B cell (primary cell): ENCODE results near the gene SLC1A5. TPM values are rescaled to one million over a fixed set of nuclear protein-coding genes. Genes with fewer than 3 reads are reported as not detected.

Experiments used
- ATAC-seq: fragments of 200-7000 bp; cut with Tn5 transposase; one replicate; pipeline ENCODE4 v1.10.0; 2021; ENCODE audit warnings: low read depth, mild to moderate bottlenecking, moderate number of reproducible peaks, moderate library complexity
- CTCF ChIA-PET: fragments of 350-600 bp; sonication (Branson Sonifier 250); formaldehyde crosslinking; loops from one replicate; lab custom pipeline; 2021; ENCODE audit warnings: antibody characterized with exemption, inconsistent platforms; lab: Charles Lee
- POLR2A ChIA-PET: fragments of 350-600 bp; sonication (Branson Sonifier 250); formaldehyde crosslinking; loops from one replicate; lab custom pipeline; 2021; ENCODE audit warnings: antibody characterized with exemption; lab: Charles Lee
- DNase-seq: peaks from one replicate; pipeline ENCODE4 v3.0.0; 2013
- H2AFZ ChIP-seq: 2 replicates; pipeline ENCODE4 v1.6.1; 2012; ENCODE audit warnings: mild to moderate bottlenecking, low read depth, low read length; ENCODE audit not compliant: insufficient read depth, poor library complexity, severe bottlenecking
- H3K27ac ChIP-seq, 2 donors: 1 replicate in 1 of 2; 2 replicates in 1 of 2; pipeline ENCODE4 v1.5.1; 2012 to 2013; ENCODE audit warnings: low read length in 2 of 2, mild to moderate bottlenecking in 2 of 2, moderate library complexity in 1 of 2
- H3K27me3 ChIP-seq, 4 experiments: fragments of 200-600 bp in 1 of 4; sonication (generic) in 1 of 4; replicated peaks in 1 of 4; 1 replicate in 2 of 4; 2 replicates in 2 of 4; pipeline versions ENCODE4 v1.6.1 to v1.7.0; 2013 to 2016; ENCODE audit warnings: low read length in 3 of 4, mild to moderate bottlenecking in 2 of 4, mixed read lengths in 1 of 4, moderate library complexity in 1 of 4; ENCODE audit not compliant: insufficient read depth in 4 of 4, control insufficient read depth in 3 of 4; ENCODE audit errors: control extremely low read depth in 1 of 4
- H3K36me3 ChIP-seq, 2 experiments: replicated peaks in 1 of 2; 1 replicate in 1 of 2; 2 replicates in 1 of 2; pipeline versions ENCODE4 v1.6.1 to v1.7.1; 2013; ENCODE audit warnings: low read length in 1 of 2; ENCODE audit not compliant: insufficient read depth in 2 of 2, control insufficient read depth in 1 of 2; ENCODE audit errors: control extremely low read depth in 1 of 2, extremely low read depth in 1 of 2
- H3K4me1 ChIP-seq, 2 donors: fragments of 200-600 bp in 1 of 2; sonication (generic) in 1 of 2; 1 replicate in 1 of 2; 2 replicates in 1 of 2; pipeline versions ENCODE4 v1.5.1 to v1.6.1; 2013 to 2017; ENCODE audit warnings: low read length in 2 of 2; ENCODE audit not compliant: control insufficient read depth in 2 of 2, insufficient read depth in 2 of 2
- H3K4me2 ChIP-seq: replicated peaks from 2 replicates; pipeline ENCODE3; 2012; ENCODE audit warnings: mild to moderate bottlenecking, low read depth, low read length; ENCODE audit not compliant: poor library complexity, severe bottlenecking
- H3K4me3 ChIP-seq, 5 experiments: fragments of 200-600 bp in 1 of 5; sonication (generic) in 1 of 5; 1 replicate in 3 of 5; 2 replicates in 2 of 5; pipeline versions ENCODE4 v1.5.1 to v1.7.0; 2011 to 2016; ENCODE audit warnings: low read length in 4 of 5, mild to moderate bottlenecking in 4 of 5, low read depth in 2 of 5, control low read depth in 1 of 5, moderate library complexity in 1 of 5; ENCODE audit not compliant: insufficient read depth in 1 of 5; ENCODE audit errors: control extremely low read depth in 1 of 5, extremely low read depth in 1 of 5
- H3K79me2 ChIP-seq: fragments of 200-600 bp; sonication (generic); one replicate; pipeline ENCODE4 v1.6.0; 2016; ENCODE audit warnings: low read length; ENCODE audit not compliant: control insufficient read depth, insufficient read depth
- H3K9ac ChIP-seq: fragments of 200-600 bp; sonication (generic); 2 replicates; pipeline ENCODE4 v1.6.1; 2017; ENCODE audit warnings: mild to moderate bottlenecking, low read length, moderate library complexity
- H3K9me3 ChIP-seq, 3 donors: one replicate each; pipeline versions ENCODE4 v1.6.1 to v1.7.1; 2013; ENCODE audit warnings: low read length in 2 of 3; ENCODE audit not compliant: control insufficient read depth in 2 of 3, insufficient read depth in 1 of 3; ENCODE audit errors: control extremely low read depth in 1 of 3
- H4K20me1 ChIP-seq: 2 replicates; pipeline ENCODE4 v1.6.0; 2012; ENCODE audit warnings: mild to moderate bottlenecking, low read length; ENCODE audit not compliant: insufficient read depth, control insufficient read depth, poor library complexity, severe bottlenecking
- H3K27ac Mint-ChIP-seq: one replicate; pipeline ENCODE4 v1.8.0; 2021; ENCODE audit warnings: mixed read lengths
- H3K27me3 Mint-ChIP-seq: one replicate; pipeline ENCODE4 v1.8.0; 2021; ENCODE audit warnings: mixed read lengths
- H3K4me1 Mint-ChIP-seq: one replicate; pipeline ENCODE4 v1.8.0; 2021; ENCODE audit warnings: mixed read lengths
- H3K4me3 Mint-ChIP-seq: one replicate; pipeline ENCODE4 v1.8.0; 2021; ENCODE audit warnings: mixed read lengths
- H3K9me3 Mint-ChIP-seq: one replicate; pipeline ENCODE4 v1.8.0; 2022; ENCODE audit warnings: mixed read lengths; ENCODE audit not compliant: insufficient read depth
- EZH2 ChIP-seq: IDR thresholded peaks from 2 replicates; pipeline ENCODE4 v1.6.1; 2012; ENCODE audit warnings: borderline replicate concordance, low read depth, mild to moderate bottlenecking, moderate library complexity, low read length; ENCODE audit not compliant: insufficient read depth, poor library complexity, severe bottlenecking
- WGBS: methylation state at CpG from one replicate; pipeline ENCODE4 v1.1.5; 2013; ENCODE audit warnings: missing lambda C conversion rate; ENCODE audit not compliant: insufficient coverage; 5-methylcytosine and 5-hydroxymethylcytosine counted together
- intact Hi-C: fragments of 100-400 bp; cut with micrococcal nuclease; formaldehyde crosslinking; loops from one replicate; pipeline ENCODE4 v1.10.0; 2022
- polyA plus RNA-seq: library from polyadenylated mRNA; depleted of rRNA; stranded (reverse); fragments of >200 nt; gene quantifications from 2 replicates; pipeline ENCODE4 v1.2.3, GENCODE V29; 2012
- total RNA-seq, 2 donors: library from RNA; stranded (reverse); fragments of 120-200 nt in 1 of 2; gene quantifications; 1 replicate in 1 of 2; 2 replicates in 1 of 2; pipeline versions ENCODE4 v1.2.3 to v1.2.4, GENCODE V29; 2013 to 2022
- TF ChIP-seq, protein P1 (sequence below): fragments of 200-600 bp; IDR thresholded peaks from one replicate; pipeline ENCODE4 v1.8.0; 2022; ENCODE audit warnings: antibody characterized with exemption, mild to moderate bottlenecking

The SLC1A5 gene
- total and polyA plus RNA-seq, 2 donors (not counting 1 experiment from before 2014, with no cell fraction given) = 19.0 to 37.3 TPM

GRCh38 chr19:46733690-46734292, 54.6 kb downstream of the SLC1A5 start:
- no peak overlapping the region for H3K9ac ChIP-seq
- ChIA-PET POLR2A (interaction anchor here (0.6 kb wide), 1 partner anchor 325 kb away, joined by 4 read pairs; no protein-coding TSS in a partner anchor), CTCF (interaction anchor here (0.6 to 1.6 kb wide), 5 partner anchors 11 to 196 kb away, joined by 3 to 12 read pairs (median 3); no protein-coding TSS in a partner anchor)
- intact Hi-C loops = no loop called here
- H3K79me2 ChIP-seq = peaks cover 48% of the 10 kb centered on the region
- H3K4me3 ChIP-seq = no peak overlapping the region
- peaks cover 63% of the 10 kb centered on the region for H4K20me1 ChIP-seq
- H3K27me3 ChIP-seq = no peaks in the 10 kb centered on the region
- no peak overlapping the region for H3K27ac ChIP-seq
- Mint-ChIP-seq H3K27me3 (no peaks in the 10 kb centered on the region), H3K27ac (no peak overlapping the region), H3K9me3 (no peaks in the 10 kb centered on the region), H3K4me1 (peaks cover 17% of the 10 kb centered on the region), H3K4me3 (no peak overlapping the region)
- H2AFZ ChIP-seq = no peak overlapping the region
- H3K4me2 ChIP-seq = no peak overlapping the region
- DNase-seq (no peak), ATAC-seq (no peak)
- H3K36me3 ChIP-seq = peaks cover 4 to 80% of the 10 kb centered on the region in 2 experiments
- H3K4me1 ChIP-seq = peaks cover 2 to 3% of the 10 kb centered on the region in 2 donors
- 96% methylated on average over 7 of the region's 11 CpGs for WGBS
- TF ChIP-seq, protein P1, sequence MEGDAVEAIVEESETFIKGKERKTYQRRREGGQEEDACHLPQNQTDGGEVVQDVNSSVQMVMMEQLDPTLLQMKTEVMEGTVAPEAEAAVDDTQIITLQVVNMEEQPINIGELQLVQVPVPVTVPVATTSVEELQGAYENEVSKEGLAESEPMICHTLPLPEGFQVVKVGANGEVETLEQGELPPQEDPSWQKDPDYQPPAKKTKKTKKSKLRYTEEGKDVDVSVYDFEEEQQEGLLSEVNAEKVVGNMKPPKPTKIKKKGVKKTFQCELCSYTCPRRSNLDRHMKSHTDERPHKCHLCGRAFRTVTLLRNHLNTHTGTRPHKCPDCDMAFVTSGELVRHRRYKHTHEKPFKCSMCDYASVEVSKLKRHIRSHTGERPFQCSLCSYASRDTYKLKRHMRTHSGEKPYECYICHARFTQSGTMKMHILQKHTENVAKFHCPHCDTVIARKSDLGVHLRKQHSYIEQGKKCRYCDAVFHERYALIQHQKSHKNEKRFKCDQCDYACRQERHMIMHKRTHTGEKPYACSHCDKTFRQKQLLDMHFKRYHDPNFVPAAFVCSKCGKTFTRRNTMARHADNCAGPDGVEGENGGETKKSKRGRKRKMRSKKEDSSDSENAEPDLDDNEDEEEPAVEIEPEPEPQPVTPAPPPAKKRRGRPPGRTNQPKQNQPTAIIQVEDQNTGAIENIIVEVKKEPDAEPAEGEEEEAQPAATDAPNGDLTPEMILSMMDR = no peak
- no peak for TF ChIP-seq EZH2
- H3K9me3 ChIP-seq = no peaks in the 10 kb centered on the region

DNA sequence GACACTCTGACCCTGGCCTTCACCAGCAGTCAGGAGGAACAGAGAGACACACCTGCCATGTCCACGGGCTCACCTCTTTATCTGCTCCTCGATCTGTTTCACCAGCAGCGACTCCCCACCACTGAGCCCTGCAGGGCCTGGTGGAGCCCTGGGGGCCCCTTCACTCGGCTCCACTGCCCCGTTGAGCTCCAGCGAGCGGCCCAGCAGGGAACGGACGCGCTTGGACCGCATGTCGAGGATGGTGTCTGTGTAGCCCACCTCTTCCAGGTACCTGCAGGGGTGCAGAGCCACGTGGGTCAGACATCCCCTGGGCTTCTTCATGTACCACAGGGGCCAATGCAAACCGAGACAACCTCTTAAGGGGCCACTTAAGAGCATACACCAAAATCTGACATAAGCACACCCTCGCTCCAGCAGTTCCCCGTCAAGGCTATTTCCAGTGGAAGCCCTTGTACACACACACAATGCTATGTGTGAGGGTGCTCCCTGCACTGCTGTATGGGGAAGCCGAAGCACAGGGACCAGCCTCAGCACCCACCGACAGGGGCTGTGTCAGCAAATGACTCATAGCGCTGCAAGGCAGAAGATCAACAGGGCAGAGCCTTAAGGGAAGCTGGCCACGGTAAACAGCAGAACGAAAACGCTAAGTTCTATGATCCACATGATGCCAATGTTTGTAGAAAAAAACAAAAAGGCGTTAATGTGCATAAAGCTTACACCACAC, 55.3 kb downstream of the SLC1A5 start:
- Mint-ChIP-seq H3K27me3 (no peaks in the 10 kb centered on the region), H3K4me3 (no peak overlapping the region), H3K4me1 (peaks cover 23% of the 10 kb centered on the region), H3K27ac (no peak overlapping the region), H3K9me3 (no peaks in the 10 kb centered on the region)
- H3K9ac ChIP-seq = no peak overlapping the region
- intact Hi-C loops = no loop called here
- no peak for ATAC-seq
- ChIA-PET POLR2A (interaction anchor here (0.6 kb wide), 1 partner anchor 326 kb away, joined by 4 read pairs; no protein-coding TSS in a partner anchor), CTCF (interaction anchor here (0.5 to 1.6 kb wide), 4 partner anchors 21 to 211 kb away, joined by 3 to 12 read pairs (median 3); no protein-coding TSS in a partner anchor)
- no peak overlapping the region for H3K4me2 ChIP-seq
- no peak overlapping the region for H3K4me3 ChIP-seq
- peaks cover 1 to 79% of the 10 kb centered on the region in 2 experiments for H3K36me3 ChIP-seq
- H3K4me1 ChIP-seq = peaks cover 8 to 10% of the 10 kb centered on the region in 2 donors
- TF ChIP-seq, protein P1 = no peak
- TF ChIP-seq EZH2 = no peak
- H3K27me3 ChIP-seq = no peaks in the 10 kb centered on the region
- no peak overlapping the region for H2AFZ ChIP-seq
- H4K20me1 ChIP-seq = peaks cover 63% of the 10 kb centered on the region
- DNase-seq = no peak
- 94% methylated on average over 21 of the region's 23 CpGs for WGBS
- H3K79me2 ChIP-seq = peaks cover 48% of the 10 kb centered on the region
- H3K9me3 ChIP-seq = no peaks in the 10 kb centered on the region
- H3K27ac ChIP-seq = no peak overlapping the region
